ENCODE measurements around the gene FOXD4L3. TPM values are rescaled to one million over a fixed set of nuclear protein-coding genes. Genes with fewer than 3 reads are reported as not detected.
"Not testable (repeated sequence)": the region's sequence is repeated elsewhere in the genome, so short reads cannot be mapped to it uniquely, and the experiment has no call there.

The FOXD4L3 gene
- total RNA-seq = not detected

DNA sequence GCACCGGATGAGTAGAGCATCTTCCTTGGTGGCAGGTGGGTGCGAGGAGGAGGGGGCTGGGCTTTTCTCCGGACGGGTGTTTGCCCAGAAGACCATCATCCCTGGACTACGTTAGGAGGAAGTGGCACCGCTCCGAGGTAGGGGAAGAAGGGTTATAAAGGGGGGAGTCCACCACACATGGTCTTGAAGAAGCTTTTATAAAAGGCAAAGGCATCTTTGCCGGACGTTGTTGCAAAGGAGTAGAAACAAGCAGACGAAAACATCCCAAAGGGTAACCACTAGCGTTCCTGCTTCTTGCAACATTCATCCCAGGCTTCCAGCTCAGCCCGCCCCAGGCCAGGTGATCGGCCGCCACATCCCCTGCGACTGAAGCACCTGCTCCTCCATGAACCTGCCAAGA is at the start of gene FOXD4L3:
TSS of gene FOXD4L3 (plus strand) at position 301 of the 400 bp plus-strand sequence. CDS start at position 386, 85 bp downstream.
- not testable (repeated sequence) for H3K4me3 ChIP-seq

GRCh38 chr9:68281041-68281440 is 21.6 kb upstream of the FOXD4L3 start:
- H3K36me3 ChIP-seq; DNase-seq (ENCODE audit: low spot score in 2 of 2); H3K9me3 ChIP-seq; intact Hi-C loops (cut with DNase I); H3K27me3 ChIP-seq; H3K4me3 ChIP-seq; H3K27ac ChIP-seq; H3K4me1 ChIP-seq: not testable (repeated sequence)

More for the DNA sequence above, at the start of gene FOXD4L3:
- H3K4me1 ChIP-seq; H3K27ac ChIP-seq; H3K36me3 ChIP-seq; intact Hi-C loops (cut with DNase I); H3K9me3 ChIP-seq; H3K27me3 ChIP-seq; DNase-seq (ENCODE audit: low spot score in 2 of 2): not testable (repeated sequence)

DNA sequence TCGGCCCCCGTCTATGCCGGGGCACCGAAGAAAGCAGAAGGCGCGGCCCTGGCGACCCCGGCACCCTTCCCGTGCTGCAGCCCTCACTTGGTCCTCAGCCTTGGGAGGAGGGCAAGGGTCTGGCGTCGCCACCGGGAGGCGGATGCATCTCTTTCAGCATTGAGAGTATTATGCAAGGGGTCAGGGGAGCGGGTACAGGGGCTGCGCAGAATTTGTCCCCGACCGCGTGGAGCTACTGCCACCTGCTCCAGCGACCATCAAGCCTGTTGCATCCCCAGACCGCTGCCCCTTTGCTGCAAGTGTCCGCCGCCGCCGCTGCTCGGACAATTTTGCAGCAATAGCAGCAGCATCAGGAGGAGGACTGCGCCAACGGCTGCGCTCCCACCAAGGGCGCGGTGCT is 1.1 kb downstream of the FOXD4L3 start:
- intact Hi-C loops (cut with DNase I); DNase-seq (ENCODE audit: low spot score in 2 of 2); H3K36me3 ChIP-seq; H3K9me3 ChIP-seq; H3K4me3 ChIP-seq; H3K27me3 ChIP-seq; H3K27ac ChIP-seq; H3K4me1 ChIP-seq: not testable (repeated sequence)

DNA sequence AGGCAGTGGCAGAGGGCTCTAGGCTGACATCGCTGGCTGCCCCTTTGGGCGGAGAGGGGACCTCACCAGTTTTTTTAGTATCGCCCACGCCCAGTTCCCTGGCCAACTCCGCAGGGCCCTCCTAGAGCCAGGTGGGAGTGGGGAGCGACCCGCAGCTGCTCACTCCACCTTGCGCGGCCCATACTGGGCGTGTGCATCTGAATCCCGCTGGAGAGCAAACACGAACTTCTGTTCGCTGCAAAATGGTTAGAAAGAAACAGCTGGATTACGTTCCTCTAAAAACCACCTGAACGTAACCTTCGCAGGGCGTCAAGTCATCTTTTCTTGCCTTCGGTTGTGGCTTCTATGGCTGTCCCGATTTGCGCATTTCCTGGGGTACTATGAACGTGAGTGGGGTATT is 1.5 kb downstream of the FOXD4L3 start:
- H3K27ac ChIP-seq; H3K4me1 ChIP-seq; intact Hi-C loops (cut with DNase I); DNase-seq (ENCODE audit: low spot score in 2 of 2); H3K36me3 ChIP-seq; H3K27me3 ChIP-seq; H3K4me3 ChIP-seq; H3K9me3 ChIP-seq: not testable (repeated sequence)

- H3K4me3 ChIP-seq; H3K27ac ChIP-seq; H3K4me1 ChIP-seq; H3K36me3 ChIP-seq; DNase-seq (ENCODE audit: low spot score in 2 of 2); H3K9me3 ChIP-seq; H3K27me3 ChIP-seq; intact Hi-C loops (cut with DNase I): not testable (repeated sequence)
These were observed 2.1 kb downstream of the FOXD4L3 start for GRCh38 chr9:68304777-68305176.

DNA sequence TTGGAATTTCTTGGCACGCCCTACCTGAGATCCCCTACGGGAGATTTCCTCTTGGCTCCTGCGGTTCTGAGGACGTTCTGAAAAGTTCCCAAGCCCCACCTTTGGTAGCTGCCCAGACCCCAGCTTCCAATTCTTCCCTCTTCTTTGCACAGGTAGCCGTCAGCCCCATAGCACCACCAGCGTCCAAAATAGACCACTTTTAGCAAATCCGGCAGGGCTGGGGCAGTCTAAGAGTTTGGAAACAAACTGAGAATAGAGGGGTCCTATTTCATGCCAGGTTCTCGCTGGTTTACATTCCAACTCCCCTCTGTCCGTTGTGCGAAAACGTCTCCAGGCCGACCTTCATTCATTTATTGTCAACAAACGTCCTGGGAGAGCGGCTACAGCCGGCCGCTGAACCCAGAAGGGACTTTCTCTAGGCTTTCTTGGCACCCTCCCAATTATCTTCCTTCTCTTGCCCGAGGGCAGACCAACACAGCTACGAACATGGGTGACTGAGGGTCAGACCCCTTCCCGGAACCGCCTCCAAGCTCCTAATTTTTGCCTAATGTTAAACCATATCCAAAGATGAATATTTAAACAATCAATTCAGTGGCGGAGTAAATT is 3.1 kb downstream of the FOXD4L3 start:
- intact Hi-C loops (cut with DNase I); DNase-seq (ENCODE audit: low spot score in 2 of 2); H3K36me3 ChIP-seq: not testable (repeated sequence)

DNA sequence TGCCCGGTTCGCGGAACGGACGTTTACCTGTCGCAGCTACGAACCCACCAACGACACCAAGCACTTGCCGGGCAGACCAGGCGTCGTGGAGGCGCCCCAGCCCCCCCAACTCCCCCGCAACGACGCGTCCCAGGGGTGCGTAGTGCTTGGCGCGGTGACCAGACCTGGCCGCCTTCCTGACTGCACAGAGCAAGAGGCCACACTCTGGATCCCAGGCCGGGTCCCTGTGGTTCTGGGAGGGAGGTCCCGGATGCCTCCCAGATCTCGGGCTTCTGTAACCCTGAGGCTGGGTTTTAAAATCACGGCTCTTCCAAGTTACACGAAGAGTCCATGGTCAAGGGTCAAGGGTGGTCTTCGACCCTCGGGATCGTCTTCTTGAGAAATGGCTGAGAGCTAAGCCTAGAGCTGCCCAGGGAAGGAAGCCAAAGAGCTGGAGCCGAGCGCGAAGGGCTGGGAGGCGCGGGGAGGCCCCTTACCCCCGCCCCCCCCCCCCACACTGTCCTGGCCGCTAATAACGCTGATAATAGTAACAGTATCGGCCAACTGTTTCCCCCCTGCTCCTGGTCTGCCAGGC is 3.8 kb downstream of the FOXD4L3 start:
- intact Hi-C loops (cut with DNase I); H3K27me3 ChIP-seq: not testable (repeated sequence)
- peak in 1 of 2 donors; percentile 56 for DNase-seq (ENCODE audit: low spot score in 2 of 2)

More for the DNA sequence above, 3.1 kb downstream of the FOXD4L3 start:
- not testable (repeated sequence) for H3K9me3 ChIP-seq, H3K4me1 ChIP-seq, H3K27me3 ChIP-seq, H3K4me3 ChIP-seq, H3K27ac ChIP-seq

DNA sequence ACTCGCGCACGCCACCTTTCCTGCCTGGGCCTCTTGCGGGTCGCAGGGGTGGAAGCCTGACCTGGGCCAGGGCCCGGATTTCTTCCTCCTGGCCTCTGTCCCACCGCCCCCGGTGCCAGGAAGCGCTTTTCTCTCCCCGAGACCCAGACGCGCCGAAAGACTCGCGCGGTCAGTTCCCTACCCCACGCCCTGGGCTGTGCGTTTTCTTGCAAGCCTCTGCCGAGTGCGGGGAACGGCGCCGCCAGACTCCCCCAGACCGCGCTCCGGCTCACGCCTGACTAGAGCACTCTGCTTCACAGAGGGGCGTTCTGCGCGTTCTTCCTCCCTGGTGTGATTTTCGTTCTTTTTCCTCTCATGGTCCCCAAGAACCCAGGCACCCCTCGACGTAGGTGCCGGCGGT is 4.5 kb downstream of the FOXD4L3 start:
- intact Hi-C loops (cut with DNase I) = not testable (repeated sequence)

More for the DNA sequence above, 3.8 kb downstream of the FOXD4L3 start:
- H3K27ac ChIP-seq, H3K4me3 ChIP-seq, H3K9me3 ChIP-seq, H3K4me1 ChIP-seq, H3K36me3 ChIP-seq: not testable (repeated sequence)

GRCh38 chr9:68307654-68308053 is 5.0 kb downstream of the FOXD4L3 start:
- H3K4me3 ChIP-seq; H3K27me3 ChIP-seq; H3K9me3 ChIP-seq; H3K36me3 ChIP-seq; H3K4me1 ChIP-seq; H3K27ac ChIP-seq; intact Hi-C loops (cut with DNase I): not testable (repeated sequence)
- peak in 1 of 2 donors; percentile 46 for DNase-seq (ENCODE audit: low spot score in 2 of 2)

More for the DNA sequence above, 4.5 kb downstream of the FOXD4L3 start:
- H3K4me3 ChIP-seq, H3K27me3 ChIP-seq, H3K4me1 ChIP-seq, H3K9me3 ChIP-seq, H3K27ac ChIP-seq, H3K36me3 ChIP-seq: not testable (repeated sequence)
- peak in 1 of 2 donors; percentile 41 for DNase-seq (ENCODE audit: low spot score in 2 of 2)

- H3K9me3 ChIP-seq; H3K36me3 ChIP-seq; H3K27me3 ChIP-seq; H3K4me1 ChIP-seq; intact Hi-C loops (cut with DNase I); H3K27ac ChIP-seq; DNase-seq (ENCODE audit: low spot score in 2 of 2); H3K4me3 ChIP-seq: not testable (repeated sequence)
These were observed 8.5 kb downstream of the FOXD4L3 start for GRCh38 chr9:68311208-68311607.

DNA sequence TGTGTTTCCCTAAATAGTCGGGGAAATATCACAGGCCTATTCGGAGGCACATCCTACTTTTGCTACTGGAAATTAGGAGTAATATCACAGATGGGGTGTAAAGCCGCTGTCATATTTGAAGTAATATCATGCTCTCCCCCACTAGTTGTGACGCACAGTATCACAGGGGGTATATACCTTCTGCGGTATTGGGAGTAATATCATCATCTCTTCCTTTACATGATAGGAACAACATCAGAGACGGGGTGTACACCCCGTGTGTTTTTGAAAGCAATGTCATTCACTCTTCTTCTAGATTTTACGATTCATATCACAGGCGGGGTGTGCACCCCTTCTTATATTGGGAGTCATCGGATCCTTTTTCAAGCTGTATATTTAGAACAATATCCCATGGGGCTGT is 15.5 kb downstream of the FOXD4L3 start:
- DNase-seq (ENCODE audit: low spot score in 2 of 2); H3K4me3 ChIP-seq; intact Hi-C loops (cut with DNase I); H3K4me1 ChIP-seq; H3K27me3 ChIP-seq; H3K9me3 ChIP-seq; H3K36me3 ChIP-seq; H3K27ac ChIP-seq: not testable (repeated sequence)

GRCh38 chr9:68323749-68324148 is 21.1 kb downstream of the FOXD4L3 start:
- H3K4me1 ChIP-seq; H3K27ac ChIP-seq; H3K27me3 ChIP-seq; H3K4me3 ChIP-seq; DNase-seq (ENCODE audit: low spot score in 2 of 2); H3K9me3 ChIP-seq; intact Hi-C loops (cut with DNase I); H3K36me3 ChIP-seq: not testable (repeated sequence)

- DNase-seq (ENCODE audit: low spot score in 2 of 2); H3K27me3 ChIP-seq; H3K36me3 ChIP-seq; intact Hi-C loops (cut with DNase I); H3K4me3 ChIP-seq; H3K4me1 ChIP-seq; H3K27ac ChIP-seq; H3K9me3 ChIP-seq: not testable (repeated sequence)
These were observed 21.9 kb downstream of the FOXD4L3 start for GRCh38 chr9:68324518-68324917.

DNA sequence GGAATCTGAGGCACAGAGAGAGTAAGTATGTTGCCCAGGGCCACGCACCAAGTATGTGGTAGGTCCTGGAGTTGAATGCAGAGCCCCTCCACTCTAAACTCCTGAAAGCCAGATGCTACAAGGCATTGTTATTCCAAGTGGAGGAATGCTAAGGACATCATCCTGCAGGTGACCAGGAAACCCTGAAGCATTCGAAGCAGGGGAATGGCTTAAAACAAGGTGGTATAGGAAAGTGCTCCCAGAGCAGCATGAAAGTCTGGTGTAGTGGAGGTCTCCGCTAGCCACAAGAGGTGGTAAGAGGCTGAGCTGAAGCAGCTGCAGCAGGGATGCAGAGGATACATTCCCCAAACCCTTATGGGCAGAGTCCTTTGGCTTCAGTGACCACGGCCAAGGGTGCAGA is 26.4 kb downstream of the FOXD4L3 start:
- intact Hi-C loops (cut with DNase I); DNase-seq (ENCODE audit: low spot score in 2 of 2); H3K4me1 ChIP-seq; H3K4me3 ChIP-seq; H3K27me3 ChIP-seq; H3K9me3 ChIP-seq; H3K36me3 ChIP-seq; H3K27ac ChIP-seq: not testable (repeated sequence)
